Activated T-cell treated with anti-CD3 and anti-CD28 coated beads, Interleukin-2, amount 50 U/mL, for 72 hours (primary cell): ENCODE results near the gene AGAP1. TPM values are rescaled to one million over a fixed set of nuclear protein-coding genes. Genes with fewer than 3 reads are reported as not detected.
"Not testable (repeated sequence)": the region's sequence is repeated elsewhere in the genome, so short reads cannot be mapped to it uniquely, and the experiment has no call there.

Experiments
- ATAC-seq, 2 donors: fragments of 150-1000 bp; cut with Tn5 transposase; replicated peaks in 1 of 2; 2 replicates each; pipeline ENCODE4 v1.10.0; 2021; ENCODE audit warnings: moderate library complexity in 2 of 2, mild to moderate bottlenecking in 1 of 2
- DNase-seq, 2 donors: peaks; one replicate each; pipeline ENCODE4 v3.0.0; 2021 to 2022; ENCODE audit warnings: mixed read lengths in 1 of 2
- H3K27ac Mint-ChIP-seq: one replicate; pipeline ENCODE4 v1.8.0; 2022; ENCODE audit warnings: mild to moderate bottlenecking, moderate library complexity, mixed read lengths
- H3K27me3 Mint-ChIP-seq: one replicate; pipeline ENCODE4 v1.8.0; 2022; ENCODE audit warnings: low read depth, mixed read lengths
- H3K36me3 Mint-ChIP-seq, 2 donors: one replicate each; pipeline ENCODE4 v1.8.0; 2022; ENCODE audit warnings: mixed read lengths in 2 of 2, mild to moderate bottlenecking in 1 of 2; ENCODE audit not compliant: insufficient read depth in 2 of 2
- H3K4me1 Mint-ChIP-seq: one replicate; pipeline ENCODE4 v1.8.0; 2022; ENCODE audit warnings: low read depth, mixed read lengths
- H3K4me3 Mint-ChIP-seq, 2 donors: one replicate each; pipeline ENCODE4 v1.8.0; 2022; ENCODE audit warnings: mild to moderate bottlenecking in 2 of 2, mixed read lengths in 2 of 2, moderate library complexity in 2 of 2
- H3K9me3 Mint-ChIP-seq, 2 donors: one replicate each; pipeline ENCODE4 v1.8.0; 2022; ENCODE audit warnings: mixed read lengths in 2 of 2
- total RNA-seq, 2 donors: library from RNA; stranded (reverse); gene quantifications; one replicate each; pipeline ENCODE4 v1.2.3, GENCODE V29; 2022

The AGAP1 gene
- total RNA-seq, 2 donors from 2014 or later: 0.74 to 2.9 TPM

- not testable (repeated sequence) for H3K4me1 Mint-ChIP-seq, ATAC-seq, H3K36me3 Mint-ChIP-seq, H3K27ac Mint-ChIP-seq, H3K4me3 Mint-ChIP-seq, DNase-seq, H3K9me3 Mint-ChIP-seq, H3K27me3 Mint-ChIP-seq
These were observed 270.6 kb downstream of the AGAP1 start for GRCh38 chr2:235764478-235764877.

GRCh38 chr2:235765181-235765820 is 271.5 kb downstream of the AGAP1 start:
- ATAC-seq: no peak
- H3K27ac Mint-ChIP-seq: no peak overlapping the region
- H3K4me1 Mint-ChIP-seq: no peaks in the 10 kb centered on the region
- H3K4me3 Mint-ChIP-seq: no peak overlapping the region
- DNase-seq: no peak
- no peaks in the 10 kb centered on the region for H3K27me3 Mint-ChIP-seq
- no peaks in the 10 kb centered on the region for H3K36me3 Mint-ChIP-seq
- H3K9me3 Mint-ChIP-seq: no peaks in the 10 kb centered on the region

- ATAC-seq (peak; percentile 62 to 64), DNase-seq (peak; percentile 31 to 67)
- H3K27ac Mint-ChIP-seq: no peak overlapping the region
- H3K27me3 Mint-ChIP-seq: no peaks in the 10 kb centered on the region
- H3K9me3 Mint-ChIP-seq: no peaks in the 10 kb centered on the region
- H3K4me1 Mint-ChIP-seq: no peaks in the 10 kb centered on the region
- H3K36me3 Mint-ChIP-seq: no peaks in the 10 kb centered on the region
- no peak overlapping the region for H3K4me3 Mint-ChIP-seq
These were observed 272.4 kb downstream of the AGAP1 start for GRCh38 chr2:235766278-235766677.

GRCh38 chr2:235768606-235769005 is 274.8 kb downstream of the AGAP1 start:
- Mint-ChIP-seq H3K27ac (no peak overlapping the region), H3K9me3 (no peaks in the 10 kb centered on the region), H3K36me3 (no peaks in the 10 kb centered on the region), H3K4me1 (no peaks in the 10 kb centered on the region), H3K27me3 (no peaks in the 10 kb centered on the region), H3K4me3 (no peak overlapping the region)
- ATAC-seq (no peak), DNase-seq (no peak)

- no peaks in the 10 kb centered on the region for H3K27me3 Mint-ChIP-seq
- H3K4me1 Mint-ChIP-seq: no peaks in the 10 kb centered on the region
- no peak for DNase-seq
- no peaks in the 10 kb centered on the region for H3K36me3 Mint-ChIP-seq
- no peak for ATAC-seq
- no peaks in the 10 kb centered on the region for H3K9me3 Mint-ChIP-seq
- H3K4me3 Mint-ChIP-seq: no peak overlapping the region
- no peak overlapping the region for H3K27ac Mint-ChIP-seq
These were observed 275.2 kb downstream of the AGAP1 start for GRCh38 chr2:235769046-235769445.

- Mint-ChIP-seq H3K9me3 (no peaks in the 10 kb centered on the region), H3K36me3 (no peaks in the 10 kb centered on the region), H3K27me3 (no peaks in the 10 kb centered on the region), H3K4me1 (no peaks in the 10 kb centered on the region), H3K27ac (no peak overlapping the region), H3K4me3 (no peak overlapping the region)
- DNase-seq (no peak), ATAC-seq (no peak)
These were observed 277.3 kb downstream of the AGAP1 start for GRCh38 chr2:235770909-235771820.

GRCh38 chr2:235773188-235773928 is 279.5 kb downstream of the AGAP1 start:
- no peak for ATAC-seq
- Mint-ChIP-seq H3K4me1 (no peaks in the 10 kb centered on the region), H3K36me3 (no peaks in the 10 kb centered on the region), H3K27me3 (peaks cover 9% of the 10 kb centered on the region), H3K9me3 (no peaks in the 10 kb centered on the region), H3K27ac (no peak overlapping the region), H3K4me3 (no peak overlapping the region)
- DNase-seq: no peak

- H3K36me3 Mint-ChIP-seq: no peaks in the 10 kb centered on the region
- no peak overlapping the region for H3K4me3 Mint-ChIP-seq
- H3K9me3 Mint-ChIP-seq: no peaks in the 10 kb centered on the region
- no peaks in the 10 kb centered on the region for H3K4me1 Mint-ChIP-seq
- DNase-seq (no peak), ATAC-seq (no peak)
- H3K27ac Mint-ChIP-seq: no peak overlapping the region
- H3K27me3 Mint-ChIP-seq: peaks cover 15% of the 10 kb centered on the region
These were observed 280.5 kb downstream of the AGAP1 start for GRCh38 chr2:235774153-235774870.

GRCh38 chr2:235776531-235776930 is 282.7 kb downstream of the AGAP1 start:
- ATAC-seq (no peak), DNase-seq (no peak)
- H3K4me3 Mint-ChIP-seq: no peak overlapping the region
- no peak overlapping the region for H3K27ac Mint-ChIP-seq
- no peaks in the 10 kb centered on the region for H3K9me3 Mint-ChIP-seq
- peaks cover 20% of the 10 kb centered on the region for H3K27me3 Mint-ChIP-seq
- H3K36me3 Mint-ChIP-seq: no peaks in the 10 kb centered on the region
- no peaks in the 10 kb centered on the region for H3K4me1 Mint-ChIP-seq

GRCh38 chr2:235779444-235779896 is 285.6 kb downstream of the AGAP1 start:
- Mint-ChIP-seq H3K4me3 (no peak overlapping the region), H3K9me3 (no peaks in the 10 kb centered on the region)

GRCh38 chr2:235780401-235780800 is 286.6 kb downstream of the AGAP1 start:
- H3K4me3 Mint-ChIP-seq: no peak overlapping the region
- no peaks in the 10 kb centered on the region for H3K36me3 Mint-ChIP-seq
- peaks cover 37% of the 10 kb centered on the region for H3K27me3 Mint-ChIP-seq
- no peaks in the 10 kb centered on the region for H3K9me3 Mint-ChIP-seq
- DNase-seq (no peak), ATAC-seq (no peak)
- H3K27ac Mint-ChIP-seq: no peak overlapping the region
- no peaks in the 10 kb centered on the region for H3K4me1 Mint-ChIP-seq

More at GRCh38 chr2:235779444-235779896, 285.6 kb downstream of the AGAP1 start:
- DNase-seq (peak; percentile 70 to 72), ATAC-seq (peak; percentile 72 to 76)
- no peaks in the 10 kb centered on the region for H3K36me3 Mint-ChIP-seq
- H3K4me1 Mint-ChIP-seq: no peaks in the 10 kb centered on the region
- H3K27ac Mint-ChIP-seq: no peak overlapping the region
- H3K27me3 Mint-ChIP-seq: peaks cover 37% of the 10 kb centered on the region

- Mint-ChIP-seq H3K4me1 (no peaks in the 10 kb centered on the region), H3K27ac (no peak overlapping the region), H3K36me3 (no peaks in the 10 kb centered on the region), H3K27me3 (peaks cover 37% of the 10 kb centered on the region), H3K4me3 (no peak overlapping the region), H3K9me3 (no peaks in the 10 kb centered on the region)
- DNase-seq (no peak), ATAC-seq (no peak)
These were observed 287.9 kb downstream of the AGAP1 start for GRCh38 chr2:235781775-235782174.
